PC-3 (cell line): Measurements from ENCODE around the gene TTC16. TPM values are rescaled to one million over a fixed set of nuclear protein-coding genes. Genes with fewer than 3 reads are reported as not detected.

Source experiments
- ATAC-seq: fragments of 200-7000 bp; cut with Tn5 transposase; 2 replicates; pipeline ENCODE4 v1.9.1; 2020; ENCODE audit warnings: mild to moderate bottlenecking, moderate library complexity
- BruUV-seq: library from RNA; stranded (reverse); fragments of 400-500 nt; replicated peaks from 2 replicates; lab custom pipeline; 2021; lab: Mats Ljungman, UMichigan
- CTCF ChIA-PET: fragments of 300-600 bp; sonication (Branson Sonifier 250); formaldehyde crosslinking; loops from one replicate; lab custom pipeline; 2022; ENCODE audit warnings: antibody characterized with exemption; lab: Charles Lee
- POLR2A ChIA-PET: fragments of 300-600 bp; sonication (Branson Sonifier 250); formaldehyde crosslinking; loops from one replicate; lab custom pipeline; 2022; ENCODE audit warnings: antibody characterized with exemption; ENCODE audit not compliant: unreplicated experiment; lab: Charles Lee
- DNase-seq: peaks from one replicate; pipeline ENCODE4 v3.0.0-alpha.2; 2015
- H2AFZ ChIP-seq: fragments of 300-600 bp; sonication (generic); 2 replicates; pipeline ENCODE4 v1.6.0; 2016; ENCODE audit warnings: antibody characterized with exemption, low read length
- H3F3A ChIP-seq: fragments of 300-600 bp; sonication (generic); one replicate; pipeline ENCODE4 v1.6.0; 2017; ENCODE audit warnings: antibody characterized with exemption, low read length, control low read depth, mild to moderate bottlenecking; ENCODE audit not compliant: unreplicated experiment
- H3K27ac ChIP-seq: fragments of 300-600 bp; sonication (generic); 2 replicates; pipeline ENCODE4 v1.5.1; 2016; ENCODE audit warnings: mild to moderate bottlenecking, low read length
- H3K27me3 ChIP-seq: fragments of 300-600 bp; sonication (generic); 2 replicates; pipeline ENCODE4 v1.6.1; 2016; ENCODE audit warnings: low read length, mixed read lengths
- H3K36me3 ChIP-seq: fragments of 300-600 bp; sonication (generic); 2 replicates; pipeline ENCODE4 v1.6.1; 2016; ENCODE audit warnings: low read depth, mixed run types, low read length, mixed read lengths
- H3K4me1 ChIP-seq: fragments of 300-600 bp; sonication (generic); 2 replicates; pipeline ENCODE4 v1.5.1; 2016; ENCODE audit warnings: low read length; ENCODE audit not compliant: insufficient read depth
- H3K4me2 ChIP-seq: fragments of 300-600 bp; sonication (generic); 2 replicates; pipeline ENCODE4 v1.6.0; 2016; ENCODE audit warnings: low read length
- H3K4me3 ChIP-seq: fragments of 300-600 bp; sonication (generic); 2 replicates; pipeline ENCODE4 v1.5.1; 2016; ENCODE audit warnings: mild to moderate bottlenecking, low read length, mixed read lengths
- H3K79me2 ChIP-seq: fragments of 300-600 bp; sonication (generic); 2 replicates; pipeline ENCODE4 v1.6.1; 2017; ENCODE audit warnings: low read length, mixed read lengths
- H3K9ac ChIP-seq: fragments of 300-600 bp; sonication (generic); 2 replicates; pipeline ENCODE4 v1.6.0; 2016; ENCODE audit warnings: mild to moderate bottlenecking, low read length
- H3K9me2 ChIP-seq: fragments of 300-600 bp; sonication (generic); replicated peaks from 2 replicates; pipeline ENCODE4 v1.6.1; 2016; ENCODE audit warnings: mixed run types, low read length, mixed read lengths
- H3K9me3 ChIP-seq: fragments of 300-600 bp; sonication (generic); 2 replicates; pipeline ENCODE4 v1.6.1; 2016; ENCODE audit warnings: low read length, mixed read lengths
- H4K20me1 ChIP-seq: fragments of 300-600 bp; sonication (generic); 2 replicates; pipeline ENCODE4 v1.6.1; 2016; ENCODE audit warnings: low read length, mixed read lengths
- CTCF ChIP-seq: fragments of 300-600 bp; sonication (generic); conservative IDR thresholded peaks from 2 replicates; pipeline ENCODE4 v1.5.1; 2017; ENCODE audit warnings: antibody characterized with exemption, low read depth, mild to moderate bottlenecking, low read length
- EZH2 ChIP-seq: fragments of 300-600 bp; sonication (generic); IDR thresholded peaks from one replicate; pipeline ENCODE4 v1.6.1; 2017; ENCODE audit warnings: antibody characterized with exemption, mild to moderate bottlenecking, low read length; ENCODE audit not compliant: unreplicated experiment
- EZH2phosphoT487 ChIP-seq: fragments of 300-600 bp; sonication (generic); IDR thresholded peaks from 2 replicates; pipeline ENCODE4 v1.6.1; 2018; ENCODE audit warnings: mild to moderate bottlenecking, antibody characterized with exemption, low read length, borderline replicate concordance
- intact Hi-C: fragments of 100-400 bp; cut with micrococcal nuclease; formaldehyde crosslinking; loops from 2 replicates; pipeline ENCODE4 v1.9.0; 2023
- total RNA-seq: library from RNA; depleted of rRNA; stranded (reverse); fragments of >200 nt; gene quantifications from 2 replicates; pipeline ENCODE4 v1.2.3, GENCODE V29; 2014

The TTC16 gene
- total RNA-seq, 1 experiment from 2014 or later = 0.04 TPM

- DNase-seq = no peak
- no TSS peak for BruUV-seq
These were observed 29.2 kb upstream of the TTC16 start for GRCh38 chr9:127686461-127687393.

DNA sequence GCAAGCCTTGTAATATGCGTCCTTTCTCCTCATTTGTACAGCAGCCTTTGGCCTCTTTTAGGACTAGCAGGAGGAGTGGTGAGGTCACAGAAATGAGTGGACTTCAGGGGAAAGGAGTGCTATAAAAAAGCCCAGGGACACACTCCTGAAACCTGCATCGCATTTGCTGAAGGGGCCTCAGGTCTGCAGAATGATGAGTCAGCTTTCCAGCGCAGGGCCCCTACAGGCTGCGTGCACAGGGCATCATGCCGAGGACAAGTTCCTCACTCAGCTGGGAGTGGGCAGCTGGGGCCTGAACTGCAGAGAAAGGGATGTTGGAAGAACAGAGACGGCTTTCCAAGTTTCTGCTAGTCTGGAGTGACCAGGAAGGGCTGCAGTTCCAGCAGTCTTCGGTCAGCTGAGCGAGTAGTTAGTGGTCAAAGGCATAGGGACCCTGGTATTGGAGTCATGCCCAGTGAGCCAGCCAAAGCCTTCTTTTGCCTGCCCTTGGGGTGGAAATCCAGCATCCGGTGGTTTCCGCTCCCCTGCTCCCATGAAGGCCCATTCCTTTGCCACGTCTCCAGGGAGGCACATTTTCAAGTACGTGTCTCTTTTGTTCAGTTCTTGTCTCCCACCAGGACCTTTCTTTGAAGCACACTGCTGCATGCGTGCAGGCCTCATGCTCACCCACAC, 26.4 kb upstream of the TTC16 start:
- no peak overlapping the region for H3K27ac ChIP-seq
- no peaks in the 10 kb centered on the region for H3K27me3 ChIP-seq
- ChIA-PET POLR2A (no interaction called here), CTCF (no interaction called here)
- no peak for TF ChIP-seq EZH2
- H3F3A ChIP-seq = no peaks in the 10 kb centered on the region
- no peaks in the 10 kb centered on the region for H3K9me3 ChIP-seq
- H3K4me1 ChIP-seq = peaks cover 4% of the 10 kb centered on the region
- no peak overlapping the region for H2AFZ ChIP-seq
- H3K36me3 ChIP-seq = no peaks in the 10 kb centered on the region
- H3K4me2 ChIP-seq = no peak overlapping the region
- DNase-seq = no peak
- no peaks in the 10 kb centered on the region for H3K9me2 ChIP-seq
- H4K20me1 ChIP-seq = no peaks in the 10 kb centered on the region
- intact Hi-C loops = no loop called here
- no peak overlapping the region for H3K9ac ChIP-seq
- H3K4me3 ChIP-seq = no peak overlapping the region
- H3K79me2 ChIP-seq = no peaks in the 10 kb centered on the region
- BruUV-seq = no TSS peak
- ATAC-seq = no peak

More at GRCh38 chr9:127686461-127687393, 29.2 kb upstream of the TTC16 start:
- Histone ChIP-seq H4K20me1 (no peaks in the 10 kb centered on the region), H2AFZ (no peak overlapping the region), H3K4me2 (no peak overlapping the region), H3K4me1 (peaks cover 7% of the 10 kb centered on the region), H3K27me3 (no peaks in the 10 kb centered on the region), H3K9me3 (no peaks in the 10 kb centered on the region), H3K9ac (no peak overlapping the region), H3K27ac (no peak overlapping the region), H3K9me2 (no peaks in the 10 kb centered on the region), H3K79me2 (no peaks in the 10 kb centered on the region), H3K4me3 (no peak overlapping the region), H3K36me3 (no peaks in the 10 kb centered on the region), H3F3A (no peaks in the 10 kb centered on the region)
- ATAC-seq = no peak
- POLR2A ChIA-PET = no interaction called here
- no peak for TF ChIP-seq EZH2phosphoT487
- no peak for TF ChIP-seq EZH2
- TF ChIP-seq CTCF = no peak
- intact Hi-C loops = no loop called here
- CTCF ChIA-PET = no interaction called here

GRCh38 chr9:127690735-127691134, 25.1 kb upstream of the TTC16 start:
- intact Hi-C loops = no loop called here
- Histone ChIP-seq H3K4me3 (no peak overlapping the region), H4K20me1 (no peaks in the 10 kb centered on the region), H3K4me2 (no peak overlapping the region), H3K9me2 (no peaks in the 10 kb centered on the region), H3K27me3 (no peaks in the 10 kb centered on the region), H3K4me1 (no peaks in the 10 kb centered on the region; the same call in 1 of the 2 replicates), H3K9ac (no peak overlapping the region), H3F3A (no peaks in the 10 kb centered on the region), H3K36me3 (no peaks in the 10 kb centered on the region), H3K79me2 (no peaks in the 10 kb centered on the region), H3K9me3 (no peaks in the 10 kb centered on the region), H3K27ac (no peak overlapping the region), H2AFZ (no peak overlapping the region)
- TF ChIP-seq EZH2 (no peak), EZH2phosphoT487 (no peak), CTCF (no peak)
- POLR2A ChIA-PET = no interaction called here
- no TSS peak for BruUV-seq
- ATAC-seq (no peak), DNase-seq (no peak)
- CTCF ChIA-PET = no interaction called here
